Kidney glomerular epithelial cell (primary cell): Measurements from ENCODE around the gene RECQL5.
A peak's percentile ranks its signal among the peaks of the same experiment; 100 is the strongest.
"Not testable (repeated sequence)": the region's sequence is repeated elsewhere in the genome, so short reads cannot be mapped to it uniquely, and the experiment has no call there.

Experiments used
- DNase-seq: peaks from one replicate; lab custom pipeline; 2025; lab: John Stamatoyannopoulos, UW

RECQL5 gene

DNA sequence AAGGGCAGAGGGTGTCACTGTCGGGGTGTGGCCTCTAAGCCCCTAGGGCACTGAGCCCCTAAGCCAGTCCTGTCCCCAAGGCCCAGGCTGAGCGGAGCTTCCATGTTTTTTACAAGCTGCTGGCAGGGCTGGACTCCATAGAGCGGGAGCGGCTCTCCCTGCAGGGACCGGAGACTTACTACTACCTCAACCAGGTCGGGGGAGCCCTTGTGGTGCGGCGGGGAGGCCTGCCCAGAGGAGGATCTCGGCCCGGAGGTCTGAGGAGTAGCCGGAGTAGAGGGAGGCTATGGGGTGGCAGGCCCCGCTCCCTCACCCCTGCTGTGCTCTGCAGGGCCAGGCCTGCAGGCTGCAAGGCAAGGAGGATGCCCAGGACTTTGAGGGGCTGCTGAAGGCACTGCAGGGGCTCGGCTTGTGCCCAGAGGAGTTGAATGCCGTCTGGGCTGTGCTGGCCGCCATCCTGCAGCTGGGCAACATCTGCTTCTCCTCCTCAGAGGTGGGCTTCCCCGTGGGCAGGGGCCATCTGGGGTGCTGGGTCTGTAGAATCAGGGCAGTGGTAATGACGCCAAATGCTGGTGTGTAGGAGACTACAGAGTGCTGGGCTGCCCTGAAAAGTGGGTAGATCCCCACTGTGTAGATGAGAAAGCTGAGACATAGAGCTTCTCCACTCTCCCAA, 74.5 kb downstream of the RECQL5 start:
- DNase-seq: no peak

DNA sequence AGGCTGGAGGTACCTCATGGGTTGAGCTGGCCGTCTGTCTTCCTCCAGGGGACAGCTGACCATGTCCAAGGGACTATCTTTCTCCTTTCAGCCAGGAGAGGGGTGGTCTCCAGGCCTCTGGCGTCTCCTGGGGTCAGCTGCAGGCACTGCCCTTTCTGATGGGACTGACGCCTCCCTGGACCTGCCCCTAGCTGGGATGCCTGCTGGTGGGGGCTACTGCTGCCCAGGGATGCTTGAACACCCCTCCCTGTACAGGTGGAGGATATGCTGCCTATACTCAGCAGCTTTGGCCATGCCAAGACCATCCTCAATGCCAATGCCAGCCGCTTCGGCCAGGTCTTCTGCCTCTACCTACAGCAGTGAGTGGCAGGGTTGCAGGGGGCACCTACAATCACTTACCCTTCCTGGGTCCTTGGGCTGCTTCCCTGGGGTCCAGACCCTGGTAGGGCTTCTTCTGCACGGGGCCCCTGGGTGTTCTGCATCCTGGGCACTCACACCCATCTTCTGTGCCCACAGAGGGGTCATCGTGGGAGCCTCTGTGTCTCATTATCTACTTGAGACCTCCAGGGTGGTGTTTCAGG, 75.1 kb downstream of the RECQL5 start:
- DNase-seq: no peak

DNA sequence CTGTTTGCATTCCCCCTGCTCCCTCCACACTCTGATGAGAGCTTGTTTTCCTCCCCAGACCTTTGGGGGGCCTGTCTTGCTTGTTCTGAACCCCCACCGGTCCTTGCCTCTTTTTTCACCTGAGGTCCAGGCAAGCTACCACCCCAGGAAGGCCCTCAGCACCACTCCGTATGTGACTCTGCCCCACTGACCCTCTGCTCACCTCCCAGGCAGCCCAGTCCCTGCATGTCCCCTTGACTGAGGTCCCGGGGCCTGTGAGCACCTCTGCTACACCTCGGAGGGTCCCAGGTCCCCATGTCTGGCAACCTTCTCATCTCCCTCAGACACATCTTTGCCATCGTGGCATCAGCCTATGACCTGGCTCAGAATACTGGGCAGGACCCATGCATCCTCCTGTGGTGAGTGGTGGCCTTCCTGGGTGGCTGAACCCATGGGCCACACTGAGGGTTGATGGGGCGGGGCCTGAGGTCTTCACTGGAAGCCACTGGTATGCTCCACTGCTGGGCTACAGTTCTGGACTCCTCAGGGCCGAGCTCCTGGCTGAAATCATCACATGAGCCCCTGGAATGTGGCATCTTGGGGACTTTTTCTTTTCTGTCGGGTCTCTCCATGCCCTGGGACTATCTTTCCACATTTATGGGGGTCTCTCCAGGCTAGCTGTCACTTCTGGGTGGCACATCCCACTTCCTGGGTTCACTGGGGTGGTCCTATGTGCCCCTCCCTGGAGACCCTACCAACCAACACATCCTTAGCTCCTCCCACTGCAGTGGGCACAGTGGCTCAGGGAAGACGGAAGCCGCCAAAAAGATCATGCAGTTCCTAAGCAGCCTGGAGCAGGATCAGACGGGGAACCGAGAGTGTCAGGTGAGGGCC, 75.9 kb downstream of the RECQL5 start:
- DNase-seq: no peak

DNA sequence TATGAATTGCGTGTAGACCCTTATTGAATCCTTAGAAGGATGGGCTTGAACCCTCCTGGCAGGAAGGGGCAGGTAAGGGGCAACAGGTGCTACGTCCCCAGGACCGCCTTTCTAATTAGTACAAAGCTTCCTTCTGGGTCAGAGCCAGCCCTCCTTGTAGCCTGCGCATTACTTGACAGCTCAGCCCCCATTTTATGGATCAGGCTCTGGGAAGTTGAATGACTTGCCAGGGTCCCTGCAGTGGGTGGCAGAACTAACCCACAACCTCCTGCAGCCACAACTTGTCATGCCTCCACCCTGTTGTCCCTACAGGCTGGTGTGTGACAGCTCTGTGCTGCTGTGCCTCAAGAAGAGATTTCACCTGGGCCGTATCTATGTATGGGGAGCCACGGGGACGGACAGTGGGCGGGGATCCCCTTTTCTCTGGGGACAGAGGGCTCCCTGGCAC, 76.6 kb downstream of the RECQL5 start:
- no peak for DNase-seq

DNA sequence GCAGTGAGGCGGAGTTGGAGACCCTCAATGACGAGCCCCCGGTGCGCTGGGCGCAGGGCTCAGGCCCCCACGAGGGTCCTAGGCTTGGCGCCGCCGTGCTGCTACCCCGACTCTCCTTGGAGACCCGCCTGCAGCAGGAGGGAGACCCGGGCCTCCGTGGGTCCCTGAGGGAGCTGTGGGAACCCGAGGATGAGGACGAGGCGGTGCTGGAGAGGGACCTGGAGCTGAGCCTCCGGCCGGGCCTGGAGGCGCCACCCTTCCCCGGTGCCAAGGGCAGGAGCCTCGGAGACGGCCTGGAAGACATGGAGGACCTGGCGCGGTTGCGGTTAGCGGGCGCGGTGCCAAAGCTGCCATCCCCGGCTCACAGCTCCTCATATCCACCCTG, 77.0 kb downstream of the RECQL5 start:
- no peak for DNase-seq

DNA sequence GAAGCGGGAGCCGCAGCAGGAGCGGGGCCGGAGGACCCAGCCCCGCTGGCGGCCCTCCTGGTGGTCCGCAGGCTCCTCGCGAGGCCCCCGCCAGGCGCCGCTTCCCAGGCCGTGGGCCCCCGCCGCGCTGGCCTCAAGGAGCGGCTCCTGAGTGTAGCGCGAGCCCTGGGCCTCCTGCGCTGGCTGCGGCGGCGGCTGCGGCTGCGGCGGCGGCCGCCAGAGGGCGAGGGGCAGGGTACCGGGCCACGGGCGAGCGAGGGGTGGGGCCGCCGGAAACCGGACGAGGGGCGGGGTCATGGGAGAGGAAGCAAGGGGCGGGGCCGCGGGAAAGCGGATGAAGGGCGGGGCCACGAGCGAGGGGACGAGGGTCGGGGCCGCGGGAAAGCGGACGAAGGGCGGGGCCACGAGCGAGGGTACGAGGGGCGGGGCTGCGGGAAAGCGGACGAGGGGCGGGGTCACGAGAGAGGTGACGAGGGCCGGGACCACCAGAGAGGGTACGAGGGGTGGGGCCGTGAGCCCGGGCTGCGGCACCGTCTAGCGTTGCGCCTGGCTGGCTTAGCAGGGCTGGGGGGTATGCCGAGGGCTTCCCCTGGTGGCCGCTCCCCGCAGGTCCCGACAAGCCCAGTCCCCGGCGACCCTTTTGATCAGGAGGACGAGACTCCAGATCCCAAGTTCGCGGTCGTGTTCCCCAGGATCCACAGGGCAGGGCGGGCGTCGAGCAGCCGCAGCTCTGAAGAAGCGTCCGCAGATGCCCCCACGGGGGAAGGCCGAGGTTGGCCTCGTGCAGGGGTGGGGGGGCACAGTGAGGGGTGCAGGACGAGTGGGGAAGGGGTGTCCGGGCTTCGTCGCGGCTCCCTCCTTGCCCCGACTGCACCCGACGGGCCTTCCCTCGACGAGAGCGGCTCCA, 77.7 kb downstream of the RECQL5 start:
- DNase-seq: peak; percentile 37

DNA sequence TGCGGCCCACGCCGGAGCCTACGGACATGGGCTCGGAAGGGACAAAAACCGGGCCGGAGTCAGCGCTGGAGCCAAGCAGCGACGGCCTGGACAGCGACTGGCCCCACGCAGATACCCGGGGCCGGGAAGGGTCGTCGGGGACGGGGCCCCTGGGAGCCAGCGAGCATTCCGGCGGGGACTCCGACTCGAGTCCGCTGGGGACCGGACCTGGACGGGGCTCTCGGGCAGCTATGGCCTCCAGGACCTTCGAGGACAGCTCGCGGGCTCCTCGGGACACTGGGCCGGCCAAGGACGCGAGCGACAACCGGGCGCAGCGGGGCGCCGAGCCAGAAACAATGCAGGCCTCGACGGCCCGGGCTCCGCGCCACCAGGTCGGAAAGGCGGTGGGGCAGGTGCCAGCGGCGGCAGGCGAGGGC, 78.3 kb downstream of the RECQL5 start:
- DNase-seq: no peak

DNA sequence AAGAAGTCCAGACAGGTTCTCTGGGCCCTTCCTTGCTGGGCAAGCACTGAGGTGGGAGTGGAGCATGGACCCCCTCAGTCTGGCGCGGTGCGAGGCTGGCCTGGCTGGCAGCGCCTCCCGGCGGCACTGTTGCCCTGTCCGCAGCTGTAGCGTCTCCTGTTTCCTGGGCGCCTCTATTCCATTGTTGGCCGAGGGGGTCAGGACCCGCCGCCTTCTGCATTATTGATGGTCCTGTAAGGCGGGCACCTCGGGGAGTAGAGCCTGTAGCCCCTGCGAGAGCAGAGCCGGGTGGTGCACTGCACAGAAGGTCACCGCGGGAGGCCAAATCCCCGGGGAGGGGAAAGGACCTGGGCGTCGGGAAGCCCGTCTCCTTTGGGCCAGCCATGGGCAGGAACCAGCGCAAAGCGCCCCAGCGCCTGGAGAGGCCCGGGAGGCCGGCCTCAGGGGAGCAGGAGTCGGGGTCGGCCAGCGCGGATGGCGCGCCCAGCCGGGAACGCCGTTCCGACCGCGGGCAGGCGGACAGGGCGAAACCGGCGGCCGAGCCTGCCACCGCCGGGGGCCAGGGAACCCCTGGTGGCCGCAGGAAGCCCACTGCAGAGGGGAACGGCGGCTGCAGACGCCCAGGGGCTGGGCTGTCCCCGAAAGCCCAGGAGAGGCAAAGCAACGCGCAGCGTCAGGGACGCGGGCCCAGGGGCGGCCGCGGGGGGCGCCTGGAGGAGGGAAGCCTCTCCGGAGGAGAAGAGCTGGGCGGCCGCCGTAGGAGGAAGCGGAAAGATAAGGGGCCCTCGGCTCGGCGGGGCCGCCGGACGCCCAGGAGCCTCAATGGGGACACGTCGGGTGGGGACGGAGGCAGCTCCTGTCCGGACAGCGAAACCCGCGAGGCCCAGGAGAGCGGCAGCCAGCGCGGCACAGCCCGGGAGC, 79.0 kb downstream of the RECQL5 start, which contains the start of gene MYO15B:
MYO15B (plus strand) TSS at position 126 of the 921 bp plus-strand sequence; CDS start at position 384, 258 bp downstream.
- no peak for DNase-seq

DNA sequence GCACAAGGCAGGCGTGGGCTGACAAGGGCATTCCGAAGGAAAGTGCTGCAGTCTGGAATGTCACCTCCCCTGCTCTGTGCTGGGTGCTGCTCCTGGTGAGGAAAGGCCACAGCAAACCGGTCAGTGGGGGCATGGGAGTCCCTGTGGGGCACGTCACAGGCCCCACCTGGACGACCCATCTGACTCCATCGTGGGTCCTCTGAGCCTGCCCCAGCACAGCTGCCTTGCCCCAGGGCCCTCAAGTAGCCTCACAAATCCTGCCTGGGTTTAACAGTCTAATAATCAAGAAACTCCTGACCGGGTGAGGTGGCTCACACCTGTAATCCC, 82.1 kb downstream of the RECQL5 start:
- no peak for DNase-seq

DNA sequence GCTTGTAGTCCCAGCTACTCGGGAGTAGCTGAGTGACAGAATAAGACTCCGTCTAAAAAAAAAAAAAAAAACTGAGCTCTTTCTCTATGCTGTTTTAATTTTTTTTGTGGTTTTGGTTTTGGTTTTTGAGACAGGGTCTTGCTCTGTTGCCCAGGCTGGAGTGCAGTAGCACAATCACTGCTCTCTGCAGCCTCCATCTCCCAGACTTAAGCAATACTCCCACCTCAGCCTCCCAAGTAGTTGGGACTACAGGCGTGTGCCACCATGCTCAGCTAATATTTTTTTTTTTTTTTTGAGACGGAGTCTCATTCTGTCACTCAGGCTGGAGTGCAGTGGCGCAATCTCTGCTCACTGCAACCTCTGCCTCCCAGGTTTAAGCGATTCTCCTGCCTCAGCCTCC, 83.8 kb downstream of the RECQL5 start:
- DNase-seq: not testable (repeated sequence)

DNA sequence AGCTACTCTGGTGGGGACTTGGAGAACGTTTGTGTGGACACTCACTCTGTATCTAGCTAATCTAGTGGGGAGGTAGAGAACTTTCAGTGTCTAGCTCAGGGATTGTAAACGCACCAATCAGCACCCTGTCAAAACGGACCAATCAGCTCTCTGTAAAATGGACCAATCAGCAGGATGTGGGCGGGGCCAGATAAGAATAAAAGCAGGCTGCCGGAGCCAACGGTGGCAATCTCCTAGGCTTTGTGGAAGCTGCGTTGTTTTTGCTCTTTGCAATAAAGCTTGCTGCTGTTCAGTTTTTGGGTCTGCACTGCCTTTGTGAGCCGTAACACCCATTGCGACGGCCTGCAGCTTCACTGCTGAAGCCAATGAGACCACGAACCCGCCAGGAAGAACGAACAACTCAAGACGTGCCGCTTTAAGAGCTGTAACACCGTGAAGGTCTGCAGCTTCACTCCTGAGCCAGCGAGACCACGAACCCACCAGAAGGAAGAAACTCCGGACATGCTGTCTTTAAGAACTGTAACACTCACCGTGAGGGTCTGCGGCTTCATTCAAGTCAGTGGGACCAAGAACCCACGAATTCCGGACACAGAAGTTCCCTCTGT, 85.7 kb downstream of the RECQL5 start:
- DNase-seq: not testable (repeated sequence)
